ENCODE results near the gene PDE4D. TPM values are rescaled to one million over a fixed set of nuclear protein-coding genes. Genes with fewer than 3 reads are reported as not detected.

The PDE4D gene
- total and polyA plus RNA-seq, 10 of the 15 experiments (the other 5 are each of a cell fraction or from before 2014, with no cell fraction given): 0.87 to 4.1 (median 2.2) TPM

DNA sequence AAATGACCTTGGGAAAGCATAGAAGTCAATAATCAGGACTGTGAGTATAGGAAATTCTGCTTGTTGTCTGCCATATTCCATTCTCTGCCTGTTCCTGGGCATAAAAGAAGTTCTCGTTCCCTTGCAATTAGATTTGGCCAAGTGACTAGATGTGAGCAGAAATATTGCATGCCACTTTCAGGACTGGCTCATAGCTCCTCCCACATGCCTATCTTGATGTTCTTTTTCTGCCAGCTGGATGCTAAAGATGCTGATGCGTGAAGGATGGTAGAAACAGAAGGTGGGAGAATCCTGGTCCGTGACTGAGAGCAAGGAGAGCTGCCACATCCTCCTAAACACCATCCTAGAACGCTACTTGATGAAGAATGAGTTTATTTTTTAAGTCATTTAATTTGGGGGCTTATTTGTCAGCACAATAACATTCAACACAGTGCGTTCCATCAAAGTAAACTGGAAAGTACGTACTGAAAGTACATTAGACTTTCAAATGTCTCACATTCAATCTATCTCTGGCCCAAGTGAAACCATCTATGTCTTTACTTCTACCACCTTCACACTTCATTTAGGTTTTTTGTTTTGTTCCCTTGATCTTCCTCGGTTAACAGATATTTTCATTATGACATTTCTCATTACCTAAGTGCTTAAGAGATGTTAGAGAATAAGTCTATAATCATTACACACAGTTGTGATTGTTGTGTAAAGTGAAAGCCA lies 662.1 kb downstream of the PDE4D start:
- ChIA-PET POLR2A (no interaction called here), SMC1A (ENCODE audit: uncharacterized antibody, unreplicated experiment) (no interaction called here), CTCF (no interaction called here), RAD21 (ENCODE audit: unreplicated experiment) (no interaction called here)
- no peaks in the 10 kb centered on the region; a peak in 1 of 4 replicates for H3K27me3 ChIP-seq (replicated peaks in 1 of 2; ENCODE audit: control insufficient read depth in 2 of 2, insufficient read depth in 2 of 2, low read length in 1 of 2)
- H3K4me1 ChIP-seq (ENCODE audit: control insufficient read depth, insufficient read depth, low read length): no peaks in the 10 kb centered on the region
- FAIRE-seq (no peak), ATAC-seq (no peak), DNase-seq (ENCODE audit: low read depth, low spot score) (no peak)
- no peak overlapping the region for H3K4me2 ChIP-seq (ENCODE audit: control insufficient read depth, insufficient read depth)
- WGBS (ENCODE audit: insufficient coverage, insufficient replicate concordance, low lambda C conversion rate, missing lambda C conversion rate): 9% methylated on average over 7 of the region's 7 CpGs
- no TSS peak for BruUV-seq (replicated peaks)
- no peak overlapping the region for H2AFZ ChIP-seq (ENCODE audit: control insufficient read depth, low read depth, low read length)
- H3K36me3 ChIP-seq (ENCODE audit: control insufficient read depth in 2 of 2, insufficient read depth in 2 of 2, low read length in 1 of 2): no peaks in the 10 kb centered on the region
- no peaks in the 10 kb centered on the region for H3K79me2 ChIP-seq (ENCODE audit: control insufficient read depth, insufficient read depth, low read length)
- no peak overlapping the region for H3K9ac ChIP-seq (ENCODE audit: control insufficient read depth, insufficient read depth, low read length)
- intact Hi-C loops (cut with micrococcal nuclease; ENCODE audit: unreplicated experiment): no loop called here
- H3K4me3 ChIP-seq: no peak overlapping the region
- no peaks in the 10 kb centered on the region for H3K9me3 ChIP-seq (replicated peaks; ENCODE audit: control insufficient read depth, insufficient read depth, low read length)
- in situ Hi-C loops (cut with MboI): no loop called here
- H3K27ac ChIP-seq (ENCODE audit: control insufficient read depth, insufficient read depth): no peak overlapping the region
- no peaks in the 10 kb centered on the region for H4K20me1 ChIP-seq (ENCODE audit: control insufficient read depth, insufficient read depth)
- no peak for TF ChIP-seq FOS (IDR thresholded peaks at IDR 0.05; ENCODE audit: borderline replicate concordance, extremely low read depth, insufficient read length)
- TF ChIP-seq RAD51 (IDR thresholded peaks at IDR 0.05): no peak
- TF ChIP-seq, protein P1, sequence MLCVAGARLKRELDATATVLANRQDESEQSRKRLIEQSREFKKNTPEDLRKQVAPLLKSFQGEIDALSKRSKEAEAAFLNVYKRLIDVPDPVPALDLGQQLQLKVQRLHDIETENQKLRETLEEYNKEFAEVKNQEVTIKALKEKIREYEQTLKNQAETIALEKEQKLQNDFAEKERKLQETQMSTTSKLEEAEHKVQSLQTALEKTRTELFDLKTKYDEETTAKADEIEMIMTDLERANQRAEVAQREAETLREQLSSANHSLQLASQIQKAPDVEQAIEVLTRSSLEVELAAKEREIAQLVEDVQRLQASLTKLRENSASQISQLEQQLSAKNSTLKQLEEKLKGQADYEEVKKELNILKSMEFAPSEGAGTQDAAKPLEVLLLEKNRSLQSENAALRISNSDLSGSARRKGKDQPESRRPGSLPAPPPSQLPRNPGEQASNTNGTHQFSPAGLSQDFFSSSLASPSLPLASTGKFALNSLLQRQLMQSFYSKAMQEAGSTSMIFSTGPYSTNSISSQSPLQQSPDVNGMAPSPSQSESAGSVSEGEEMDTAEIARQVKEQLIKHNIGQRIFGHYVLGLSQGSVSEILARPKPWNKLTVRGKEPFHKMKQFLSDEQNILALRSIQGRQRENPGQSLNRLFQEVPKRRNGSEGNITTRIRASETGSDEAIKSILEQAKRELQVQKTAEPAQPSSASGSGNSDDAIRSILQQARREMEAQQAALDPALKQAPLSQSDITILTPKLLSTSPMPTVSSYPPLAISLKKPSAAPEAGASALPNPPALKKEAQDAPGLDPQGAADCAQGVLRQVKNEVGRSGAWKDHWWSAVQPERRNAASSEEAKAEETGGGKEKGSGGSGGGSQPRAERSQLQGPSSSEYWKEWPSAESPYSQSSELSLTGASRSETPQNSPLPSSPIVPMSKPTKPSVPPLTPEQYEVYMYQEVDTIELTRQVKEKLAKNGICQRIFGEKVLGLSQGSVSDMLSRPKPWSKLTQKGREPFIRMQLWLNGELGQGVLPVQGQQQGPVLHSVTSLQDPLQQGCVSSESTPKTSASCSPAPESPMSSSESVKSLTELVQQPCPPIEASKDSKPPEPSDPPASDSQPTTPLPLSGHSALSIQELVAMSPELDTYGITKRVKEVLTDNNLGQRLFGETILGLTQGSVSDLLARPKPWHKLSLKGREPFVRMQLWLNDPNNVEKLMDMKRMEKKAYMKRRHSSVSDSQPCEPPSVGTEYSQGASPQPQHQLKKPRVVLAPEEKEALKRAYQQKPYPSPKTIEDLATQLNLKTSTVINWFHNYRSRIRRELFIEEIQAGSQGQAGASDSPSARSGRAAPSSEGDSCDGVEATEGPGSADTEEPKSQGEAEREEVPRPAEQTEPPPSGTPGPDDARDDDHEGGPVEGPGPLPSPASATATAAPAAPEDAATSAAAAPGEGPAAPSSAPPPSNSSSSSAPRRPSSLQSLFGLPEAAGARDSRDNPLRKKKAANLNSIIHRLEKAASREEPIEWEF (IDR thresholded peaks at IDR 0.05; ENCODE audit: insufficient replicate concordance, low read depth, low read length): no peak
- no peak for TF ChIP-seq WRNIP1 (IDR thresholded peaks at IDR 0.05; ENCODE audit: borderline replicate concordance, low read depth, low read length)
- TF ChIP-seq, protein P2, sequence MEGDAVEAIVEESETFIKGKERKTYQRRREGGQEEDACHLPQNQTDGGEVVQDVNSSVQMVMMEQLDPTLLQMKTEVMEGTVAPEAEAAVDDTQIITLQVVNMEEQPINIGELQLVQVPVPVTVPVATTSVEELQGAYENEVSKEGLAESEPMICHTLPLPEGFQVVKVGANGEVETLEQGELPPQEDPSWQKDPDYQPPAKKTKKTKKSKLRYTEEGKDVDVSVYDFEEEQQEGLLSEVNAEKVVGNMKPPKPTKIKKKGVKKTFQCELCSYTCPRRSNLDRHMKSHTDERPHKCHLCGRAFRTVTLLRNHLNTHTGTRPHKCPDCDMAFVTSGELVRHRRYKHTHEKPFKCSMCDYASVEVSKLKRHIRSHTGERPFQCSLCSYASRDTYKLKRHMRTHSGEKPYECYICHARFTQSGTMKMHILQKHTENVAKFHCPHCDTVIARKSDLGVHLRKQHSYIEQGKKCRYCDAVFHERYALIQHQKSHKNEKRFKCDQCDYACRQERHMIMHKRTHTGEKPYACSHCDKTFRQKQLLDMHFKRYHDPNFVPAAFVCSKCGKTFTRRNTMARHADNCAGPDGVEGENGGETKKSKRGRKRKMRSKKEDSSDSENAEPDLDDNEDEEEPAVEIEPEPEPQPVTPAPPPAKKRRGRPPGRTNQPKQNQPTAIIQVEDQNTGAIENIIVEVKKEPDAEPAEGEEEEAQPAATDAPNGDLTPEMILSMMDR (IDR thresholded peaks at IDR 0.05 in 2 of 3, conservative IDR thresholded peaks at IDR 0.05 in 1 of 3; ENCODE audit: control insufficient read depth in 2 of 3, extremely low read depth in 1 of 3, insufficient read depth in 1 of 3, low read depth in 3 of 3, low read length in 3 of 3): no peak
- TF ChIP-seq SPI1 (IDR thresholded peaks at IDR 0.05; ENCODE audit: borderline replicate concordance, insufficient read depth, low read depth, low read length): no peak
- TF ChIP-seq ZZZ3 (IDR thresholded peaks at IDR 0.05; ENCODE audit: control insufficient read depth, insufficient read length, low read depth): no peak
- TF ChIP-seq, protein P3, sequence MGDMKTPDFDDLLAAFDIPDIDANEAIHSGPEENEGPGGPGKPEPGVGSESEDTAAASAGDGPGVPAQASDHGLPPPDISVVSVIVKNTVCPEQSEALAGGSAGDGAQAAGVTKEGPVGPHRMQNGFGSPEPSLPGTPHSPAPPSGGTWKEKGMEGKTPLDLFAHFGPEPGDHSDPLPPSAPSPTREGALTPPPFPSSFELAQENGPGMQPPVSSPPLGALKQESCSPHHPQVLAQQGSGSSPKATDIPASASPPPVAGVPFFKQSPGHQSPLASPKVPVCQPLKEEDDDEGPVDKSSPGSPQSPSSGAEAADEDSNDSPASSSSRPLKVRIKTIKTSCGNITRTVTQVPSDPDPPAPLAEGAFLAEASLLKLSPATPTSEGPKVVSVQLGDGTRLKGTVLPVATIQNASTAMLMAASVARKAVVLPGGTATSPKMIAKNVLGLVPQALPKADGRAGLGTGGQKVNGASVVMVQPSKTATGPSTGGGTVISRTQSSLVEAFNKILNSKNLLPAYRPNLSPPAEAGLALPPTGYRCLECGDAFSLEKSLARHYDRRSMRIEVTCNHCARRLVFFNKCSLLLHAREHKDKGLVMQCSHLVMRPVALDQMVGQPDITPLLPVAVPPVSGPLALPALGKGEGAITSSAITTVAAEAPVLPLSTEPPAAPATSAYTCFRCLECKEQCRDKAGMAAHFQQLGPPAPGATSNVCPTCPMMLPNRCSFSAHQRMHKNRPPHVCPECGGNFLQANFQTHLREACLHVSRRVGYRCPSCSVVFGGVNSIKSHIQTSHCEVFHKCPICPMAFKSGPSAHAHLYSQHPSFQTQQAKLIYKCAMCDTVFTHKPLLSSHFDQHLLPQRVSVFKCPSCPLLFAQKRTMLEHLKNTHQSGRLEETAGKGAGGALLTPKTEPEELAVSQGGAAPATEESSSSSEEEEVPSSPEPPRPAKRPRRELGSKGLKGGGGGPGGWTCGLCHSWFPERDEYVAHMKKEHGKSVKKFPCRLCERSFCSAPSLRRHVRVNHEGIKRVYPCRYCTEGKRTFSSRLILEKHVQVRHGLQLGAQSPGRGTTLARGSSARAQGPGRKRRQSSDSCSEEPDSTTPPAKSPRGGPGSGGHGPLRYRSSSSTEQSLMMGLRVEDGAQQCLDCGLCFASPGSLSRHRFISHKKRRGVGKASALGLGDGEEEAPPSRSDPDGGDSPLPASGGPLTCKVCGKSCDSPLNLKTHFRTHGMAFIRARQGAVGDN (IDR thresholded peaks at IDR 0.05): no peak
- TF ChIP-seq, protein P4, sequence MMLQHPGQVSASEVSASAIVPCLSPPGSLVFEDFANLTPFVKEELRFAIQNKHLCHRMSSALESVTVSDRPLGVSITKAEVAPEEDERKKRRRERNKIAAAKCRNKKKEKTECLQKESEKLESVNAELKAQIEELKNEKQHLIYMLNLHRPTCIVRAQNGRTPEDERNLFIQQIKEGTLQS (IDR thresholded peaks at IDR 0.05; ENCODE audit: borderline replicate concordance, extremely low read depth, low read depth, low read length): no peak
- TF ChIP-seq IRF4 (IDR thresholded peaks at IDR 0.05; ENCODE audit: low read depth, low read length): no peak
- no peak for TF ChIP-seq MEF2B (IDR thresholded peaks at IDR 0.05; ENCODE audit: partially characterized antibody, poor library complexity, severe bottlenecking)

Data from GM12878 (cell line).